Mesodermal cell (in vitro differentiated cells): ENCODE measurements around the gene LRRC32.

Experiments used
- H3K27ac ChIP-seq: 2 replicates; pipeline ENCODE4 v1.7.0; 2013; ENCODE audit warnings: mild to moderate bottlenecking, low read depth, low read length, moderate library complexity; ENCODE audit not compliant: severe bottlenecking
- H3K36me3 ChIP-seq: 2 replicates; pipeline ENCODE4 v1.7.1; 2013; ENCODE audit warnings: mild to moderate bottlenecking, low read length, moderate library complexity; ENCODE audit not compliant: control insufficient read depth, insufficient read depth
- H3K4me1 ChIP-seq: one replicate; pipeline ENCODE4 v1.7.1; 2013; ENCODE audit warnings: mild to moderate bottlenecking, low read length; ENCODE audit not compliant: insufficient read depth, control insufficient read depth, poor library complexity, severe bottlenecking
- H3K4me3 ChIP-seq: 2 replicates; pipeline ENCODE4 v1.7.0; 2013; ENCODE audit warnings: low read length, control low read depth, mild to moderate bottlenecking; ENCODE audit not compliant: insufficient read depth, poor library complexity, severe bottlenecking; ENCODE audit errors: extremely low read depth
- H3K9me3 ChIP-seq: 2 replicates; pipeline ENCODE4 v1.7.1; 2013; ENCODE audit warnings: mild to moderate bottlenecking, low read length, moderate library complexity; ENCODE audit not compliant: control insufficient read depth
- WGBS, 2 experiments: methylation state at CpG; one replicate each; pipeline ENCODE4 v1.1.5; 2013; ENCODE audit warnings: missing lambda C conversion rate in 2 of 2; ENCODE audit not compliant: insufficient coverage in 2 of 2; 5-methylcytosine and 5-hydroxymethylcytosine counted together

Gene LRRC32

GRCh38 chr11:76636826-76637460, 33.6 kb downstream of the LRRC32 start:
- Histone ChIP-seq H3K4me1 (peaks cover 10% of the 10 kb centered on the region), H3K36me3 (no peaks in the 10 kb centered on the region), H3K9me3 (no peaks in the 10 kb centered on the region), H3K27ac (no peak overlapping the region), H3K4me3 (no peak overlapping the region)
- 92 to 100% methylated on average over 5 of the region's 6 CpGs for WGBS, 2 experiments

DNA sequence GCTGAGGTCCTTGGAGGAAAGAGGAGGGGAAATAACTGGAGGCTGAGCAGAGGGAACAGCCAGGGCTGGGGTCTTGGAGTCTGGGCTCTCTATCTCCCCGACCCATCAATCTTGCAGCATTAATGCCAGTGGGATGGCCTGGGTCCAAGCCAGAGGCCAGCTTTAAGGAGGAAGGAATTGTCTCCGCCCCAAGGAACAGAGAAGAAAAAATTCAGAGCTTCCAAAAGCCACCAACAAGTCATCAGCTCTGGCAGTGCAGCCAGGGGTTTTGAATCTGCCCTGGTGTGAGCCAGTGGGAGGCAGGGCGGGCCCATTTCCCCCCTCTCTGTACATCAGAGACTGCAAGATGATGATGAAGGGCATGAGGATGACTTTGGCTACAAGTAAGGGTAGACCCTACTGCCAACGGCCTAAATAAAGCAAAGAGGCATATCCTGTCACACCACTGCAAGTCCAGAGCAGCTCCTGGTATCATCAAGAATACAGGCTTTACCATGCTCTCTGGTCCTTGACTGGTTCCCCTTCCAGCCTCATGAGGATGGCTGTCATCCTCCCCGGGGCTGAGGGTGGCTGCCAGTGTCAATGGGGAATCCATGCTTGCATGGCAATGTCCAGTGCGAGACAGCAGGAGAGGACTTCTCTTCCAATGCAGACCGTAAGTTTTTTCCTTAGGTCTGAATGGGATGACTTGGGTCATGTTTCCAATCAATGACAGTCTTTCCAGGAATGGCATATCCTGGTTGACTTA, 34.4 kb downstream of the LRRC32 start:
- Histone ChIP-seq H3K4me3 (no peak overlapping the region), H3K27ac (no peak overlapping the region), H3K4me1 (peaks cover 10% of the 10 kb centered on the region), H3K36me3 (no peaks in the 10 kb centered on the region), H3K9me3 (no peaks in the 10 kb centered on the region)
- WGBS, 2 experiments = 93 to 94% methylated on average over 5 of the region's 7 CpGs

- no peak overlapping the region for H3K4me3 ChIP-seq
- peaks cover 7% of the 10 kb centered on the region for H3K9me3 ChIP-seq
- no peaks in the 10 kb centered on the region for H3K36me3 ChIP-seq
- WGBS, 2 experiments = 83 to 97% methylated on average over 4 of the region's 4 CpGs
- H3K4me1 ChIP-seq = peaks cover 7% of the 10 kb centered on the region
- no peak overlapping the region for H3K27ac ChIP-seq
Observed at GRCh38 chr11:76634886-76635285, 35.7 kb downstream of the LRRC32 start.

DNA sequence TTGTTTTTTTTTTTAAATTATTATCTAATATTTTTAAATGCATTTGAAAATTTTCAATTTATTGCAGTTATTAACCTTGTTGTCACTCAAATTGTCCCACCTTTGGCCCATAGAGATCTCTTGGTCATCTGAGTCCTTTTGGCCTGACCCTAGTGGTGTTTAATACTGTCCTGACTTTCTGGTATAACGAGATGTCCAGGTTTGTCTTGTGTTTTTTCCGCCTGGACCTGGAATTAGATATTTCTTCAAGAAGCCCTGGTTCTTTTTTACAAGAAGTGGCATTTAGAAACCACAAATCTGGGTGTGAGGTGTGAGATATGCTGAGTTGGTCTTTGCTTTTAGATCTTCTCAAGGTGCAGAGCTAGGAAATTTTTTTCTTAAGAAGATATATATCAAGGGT, 38.1 kb downstream of the LRRC32 start:
- no peaks in the 10 kb centered on the region for H3K36me3 ChIP-seq
- no peak overlapping the region for H3K4me3 ChIP-seq
- no peaks in the 10 kb centered on the region for H3K4me1 ChIP-seq
- peaks cover 7% of the 10 kb centered on the region for H3K9me3 ChIP-seq
- H3K27ac ChIP-seq = no peak overlapping the region
- no CpG with 5 or more reads among the region's 2 CpGs for WGBS, 2 experiments

GRCh38 chr11:76631566-76632308, 38.8 kb downstream of the LRRC32 start:
- no peak overlapping the region for H3K4me3 ChIP-seq
- WGBS, 2 experiments = 88% methylated on average over 1 of the region's 3 CpGs; no CpG with 5 or more reads in 1 of the 2 experiments
- H3K27ac ChIP-seq = no peak overlapping the region
- no peaks in the 10 kb centered on the region for H3K36me3 ChIP-seq
- H3K4me1 ChIP-seq = no peaks in the 10 kb centered on the region
- H3K9me3 ChIP-seq = peaks cover 7% of the 10 kb centered on the region

DNA sequence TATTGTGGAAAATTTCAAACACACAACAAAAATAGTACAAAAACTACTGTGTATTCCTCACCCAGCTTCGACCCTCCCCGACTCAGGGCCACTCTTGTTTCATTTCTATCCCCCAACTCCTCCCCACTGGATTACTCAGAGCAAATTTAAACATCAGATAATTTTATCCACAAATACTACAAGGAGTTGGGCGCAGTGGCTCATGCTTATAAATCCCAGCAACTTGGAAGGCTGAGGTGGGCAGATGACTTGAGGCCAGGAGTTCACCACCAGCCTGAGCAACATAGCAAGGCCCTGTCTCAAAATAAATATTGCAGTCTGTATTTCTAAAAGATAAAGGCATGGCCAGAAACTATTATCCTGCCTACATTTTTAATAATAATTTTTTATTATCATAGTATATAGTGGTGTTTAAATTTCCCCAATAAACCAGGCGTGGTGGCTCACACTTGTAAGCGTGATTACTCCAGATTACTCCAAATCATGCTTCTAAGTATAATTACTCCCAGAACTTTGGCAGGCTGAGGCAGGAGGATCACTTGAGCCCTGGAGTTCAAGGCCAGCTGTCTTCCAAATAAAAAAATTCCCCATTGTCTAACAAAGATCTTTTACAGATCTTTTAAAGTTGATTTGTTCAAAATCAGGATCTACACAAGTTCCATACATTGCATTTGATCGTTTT, 39.8 kb downstream of the LRRC32 start:
- Histone ChIP-seq H3K4me1 (no peaks in the 10 kb centered on the region), H3K36me3 (no peaks in the 10 kb centered on the region), H3K27ac (no peak overlapping the region), H3K4me3 (no peak overlapping the region), H3K9me3 (peaks cover 13% of the 10 kb centered on the region)
- 88 to 91% methylated on average over 4 of the region's 6 CpGs for WGBS, 2 experiments

GRCh38 chr11:76629853-76630599, 40.5 kb downstream of the LRRC32 start:
- no peak overlapping the region for H3K27ac ChIP-seq
- no peak overlapping the region for H3K4me3 ChIP-seq
- H3K9me3 ChIP-seq = peaks cover 19% of the 10 kb centered on the region
- peaks cover 2% of the 10 kb centered on the region for H3K4me1 ChIP-seq
- H3K36me3 ChIP-seq = no peaks in the 10 kb centered on the region
- WGBS, 2 experiments = 81 to 85% methylated on average over 10 to 11 of the region's 11 CpGs

DNA sequence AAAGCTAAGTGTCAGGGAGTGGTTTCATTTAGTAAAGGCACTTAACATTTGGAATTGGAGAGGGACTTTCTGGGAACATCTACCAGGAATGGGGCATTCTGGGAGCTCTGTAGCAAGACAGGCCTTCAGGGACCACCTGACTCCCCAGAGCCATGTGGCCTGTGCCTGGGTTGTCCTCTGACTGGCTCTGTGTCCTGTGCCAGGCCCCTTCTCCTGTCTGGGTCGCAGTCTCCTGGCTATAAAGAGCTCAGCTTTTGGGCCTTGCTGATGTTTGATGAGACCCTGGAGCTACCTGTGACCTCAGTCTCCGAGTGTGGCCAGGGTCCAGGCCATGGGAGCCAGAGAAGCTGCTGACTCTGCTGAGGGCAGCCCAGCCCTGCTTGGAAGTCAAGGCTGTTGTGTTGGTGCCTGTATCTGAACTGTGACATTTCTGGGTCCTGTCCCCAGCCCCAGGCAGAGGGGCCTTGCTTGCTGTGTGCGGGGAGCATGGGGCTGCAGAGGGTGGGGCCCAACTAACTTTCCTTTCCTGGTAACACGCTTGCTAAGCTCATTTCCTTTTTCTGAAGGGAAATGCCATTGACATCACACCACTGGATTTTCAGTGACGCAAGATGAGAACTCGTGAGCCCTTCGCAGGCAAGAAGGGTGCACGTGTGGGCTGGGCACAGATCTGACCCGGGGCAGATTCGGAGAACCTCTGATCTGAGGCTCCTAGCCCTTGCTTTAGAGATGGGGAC, 41.3 kb downstream of the LRRC32 start:
- WGBS, 2 experiments = 79 to 93% methylated on average over 7 to 10 of the region's 10 CpGs
- peaks cover 7% of the 10 kb centered on the region for H3K4me1 ChIP-seq
- H3K4me3 ChIP-seq = no peak overlapping the region
- H3K9me3 ChIP-seq = peaks cover 20% of the 10 kb centered on the region
- no peaks in the 10 kb centered on the region for H3K36me3 ChIP-seq
- H3K27ac ChIP-seq = no peak overlapping the region

DNA sequence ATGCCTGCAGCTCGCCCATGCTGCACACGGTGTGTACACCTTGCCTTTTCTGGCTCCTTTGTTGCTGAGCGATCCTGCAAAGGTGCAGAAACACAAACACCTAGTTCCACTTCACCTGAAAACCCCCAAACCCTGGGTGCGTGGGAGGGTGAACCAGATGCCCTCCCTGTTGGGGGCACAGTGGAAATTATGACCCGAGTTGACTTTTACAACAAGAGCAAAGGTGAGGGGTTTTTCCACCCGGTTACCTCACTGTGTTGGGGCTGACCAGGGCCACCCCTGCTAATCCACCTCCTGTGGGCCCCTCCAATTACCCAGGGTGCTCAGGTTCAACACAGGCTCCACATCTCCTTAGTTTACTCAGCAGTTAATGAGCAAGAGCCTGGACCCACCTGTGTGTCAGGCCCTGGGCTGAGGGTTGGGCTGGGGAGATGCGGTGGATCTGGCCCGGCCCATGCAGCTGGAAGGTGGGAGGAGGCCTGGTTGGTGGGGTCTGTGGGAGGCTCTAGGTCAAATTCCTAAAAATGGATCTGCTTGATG, 42.1 kb downstream of the LRRC32 start:
- Histone ChIP-seq H3K36me3 (no peaks in the 10 kb centered on the region), H3K4me1 (peaks cover 16% of the 10 kb centered on the region), H3K4me3 (no peak overlapping the region), H3K27ac (no peak overlapping the region), H3K9me3 (peaks cover 20% of the 10 kb centered on the region)
- WGBS, 2 experiments = 89 to 96% methylated on average over 3 to 4 of the region's 8 CpGs
